Activated CD4-positive, alpha-beta T cell treated with anti-CD3 and anti-CD28 coated beads for 24 hours (primary cell): ENCODE measurements around the gene MYO5A.
"Not testable (repeated sequence)": the region's sequence is repeated elsewhere in the genome, so short reads cannot be mapped to it uniquely, and the experiment has no call there.

ENCODE experiments used
- DNase-seq, 2 donors: peaks; one replicate each; pipeline ENCODE4 v3.0.0-alpha.2; 2020; ENCODE audit warnings: low read depth in 2 of 2

MYO5A gene

DNA sequence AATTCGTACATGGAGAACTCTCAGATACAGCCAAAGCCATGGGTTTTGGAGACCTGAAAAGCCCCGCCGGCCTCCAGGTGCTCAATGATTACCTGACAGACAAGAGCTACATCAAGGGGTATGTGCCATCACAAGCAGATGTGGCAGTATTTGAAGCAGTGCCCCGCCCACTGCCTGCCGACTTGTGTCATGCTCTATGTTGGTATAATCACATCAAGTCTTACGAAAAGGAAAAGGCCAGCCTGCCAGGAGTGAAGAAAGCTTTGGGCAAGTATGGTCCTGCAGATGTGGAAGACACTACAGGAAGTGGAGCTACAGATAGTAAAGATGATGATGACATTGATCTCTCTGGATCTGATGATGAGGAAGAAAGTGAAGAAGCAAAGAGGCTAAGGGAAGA, 23.5 kb downstream of the MYO5A start:
- no peak for DNase-seq

DNA sequence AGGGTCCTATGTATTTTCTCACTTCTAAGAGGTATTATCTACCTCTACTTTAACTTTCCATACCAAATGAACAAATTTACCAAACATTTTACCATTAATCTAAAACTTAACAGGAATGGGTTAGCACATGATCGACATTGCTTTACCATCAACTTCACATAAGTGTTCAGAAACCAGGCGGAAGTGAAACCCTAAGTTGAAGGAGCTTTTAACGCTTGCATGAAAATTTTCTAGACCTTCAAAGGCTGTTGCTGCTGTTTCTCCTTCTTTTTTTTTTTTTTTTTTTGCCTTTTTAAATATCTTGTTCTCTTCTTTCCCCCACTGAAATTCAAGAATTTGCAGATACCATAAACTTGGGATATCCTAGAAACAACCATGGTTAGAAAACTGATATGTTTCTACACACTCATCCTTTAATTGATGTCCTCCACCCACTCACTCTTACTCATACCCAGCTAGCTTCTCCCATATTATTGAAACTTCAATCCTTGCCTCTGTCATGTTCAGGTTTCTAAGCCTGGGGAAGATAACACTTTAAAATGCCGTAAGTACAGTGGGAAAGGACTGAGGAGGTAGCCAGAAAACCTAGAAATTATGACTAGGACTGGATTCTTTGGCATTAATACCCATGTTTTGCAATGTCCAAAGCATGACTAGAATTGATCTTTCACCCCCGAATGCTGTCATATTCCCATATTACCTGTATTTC, 24.7 kb downstream of the MYO5A start:
- DNase-seq, result no peak

- no peak for DNase-seq
These were observed 26.1 kb downstream of the MYO5A start for GRCh38 chr15:52502608-52503007.

GRCh38 chr15:52499506-52499905, 29.2 kb downstream of the MYO5A start:
- no peak for DNase-seq

DNA sequence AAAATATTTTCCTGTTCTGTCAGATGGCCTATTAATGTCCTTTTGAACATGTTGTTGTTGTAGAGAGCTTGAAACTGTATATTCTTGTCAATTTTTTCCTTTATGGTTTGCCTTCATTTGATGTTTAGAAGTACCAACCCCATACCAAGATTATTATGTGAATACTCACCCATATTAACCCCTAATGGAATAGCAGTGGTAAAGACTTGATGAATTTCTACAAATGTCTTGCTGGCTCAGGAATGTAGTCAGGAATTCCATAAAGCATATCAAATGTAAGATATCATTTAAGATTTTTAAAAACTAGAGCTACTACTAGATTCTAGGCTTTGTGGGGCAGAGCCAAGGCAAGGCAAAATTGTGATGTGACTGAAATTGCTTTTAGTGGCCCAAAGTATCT, 30.0 kb downstream of the MYO5A start:
- DNase-seq, result no peak

- DNase-seq, result peak; percentile 14 to 28
These were observed 31.8 kb downstream of the MYO5A start for GRCh38 chr15:52496776-52497470.

GRCh38 chr15:52496175-52496574, 32.5 kb downstream of the MYO5A start:
- DNase-seq, result no peak

- DNase-seq, result no peak
These were observed 33.6 kb downstream of the MYO5A start for GRCh38 chr15:52495125-52495524.

- no peak for DNase-seq
These were observed 34.7 kb downstream of the MYO5A start for GRCh38 chr15:52493968-52494367.

GRCh38 chr15:52492132-52492531, 36.5 kb downstream of the MYO5A start:
- DNase-seq, result no peak

DNA sequence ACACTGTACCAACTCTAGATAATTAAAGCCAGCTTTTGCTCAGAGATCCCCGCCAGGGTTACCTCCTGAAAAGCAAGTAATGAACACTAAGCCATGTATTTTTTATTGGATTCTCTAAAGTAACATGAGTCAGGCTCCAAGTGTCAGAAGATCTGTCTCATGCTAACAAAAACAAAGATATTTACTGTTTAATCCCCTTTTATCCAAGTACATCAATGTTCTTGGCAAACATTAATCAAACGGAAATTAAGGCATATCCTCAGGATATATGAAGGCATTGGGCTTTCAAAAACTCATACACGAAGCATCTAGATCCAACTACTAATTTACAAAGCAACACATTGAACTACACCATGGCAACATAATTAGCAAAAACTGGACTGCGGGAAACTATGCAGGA, 37.2 kb downstream of the MYO5A start:
- no peak for DNase-seq

DNA sequence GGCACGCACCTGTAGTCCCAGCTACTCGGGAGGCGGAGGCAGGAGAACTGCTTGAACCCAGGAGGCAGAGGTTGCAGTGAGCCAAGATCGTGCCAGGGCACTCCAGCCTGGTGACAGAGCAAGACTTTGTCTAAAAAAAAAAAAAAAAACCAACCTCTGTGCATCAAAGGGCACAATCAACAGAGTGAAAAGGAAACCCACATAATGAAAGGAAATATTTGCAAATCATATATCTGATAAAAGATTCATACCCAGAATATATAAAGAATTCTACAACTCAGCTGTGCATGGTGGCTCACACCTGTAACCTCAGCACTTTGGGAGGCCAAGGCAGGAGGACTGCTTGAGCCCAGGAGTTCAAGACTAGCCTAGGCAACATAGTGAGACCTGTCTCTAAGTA, 39.2 kb downstream of the MYO5A start:
- not testable (repeated sequence) for DNase-seq

DNA sequence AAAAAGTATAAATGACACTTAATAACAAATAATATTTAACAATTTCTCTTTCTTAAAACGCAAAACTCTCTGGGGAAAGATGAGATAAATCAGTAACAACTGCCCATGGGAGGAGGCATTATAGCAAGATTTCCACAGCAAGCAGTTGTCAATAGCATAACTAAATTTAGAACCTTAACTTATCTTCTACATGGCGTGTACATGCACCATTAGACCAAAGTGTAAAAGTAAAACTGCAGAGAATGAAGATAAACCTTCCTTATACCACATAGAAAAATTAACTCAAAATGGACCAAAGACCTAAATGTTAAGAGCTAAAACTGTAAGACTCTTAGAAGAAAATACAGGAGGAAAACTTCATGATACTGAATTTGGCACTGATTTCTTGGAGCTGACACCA, 39.9 kb downstream of the MYO5A start:
- DNase-seq, result no peak

DNA sequence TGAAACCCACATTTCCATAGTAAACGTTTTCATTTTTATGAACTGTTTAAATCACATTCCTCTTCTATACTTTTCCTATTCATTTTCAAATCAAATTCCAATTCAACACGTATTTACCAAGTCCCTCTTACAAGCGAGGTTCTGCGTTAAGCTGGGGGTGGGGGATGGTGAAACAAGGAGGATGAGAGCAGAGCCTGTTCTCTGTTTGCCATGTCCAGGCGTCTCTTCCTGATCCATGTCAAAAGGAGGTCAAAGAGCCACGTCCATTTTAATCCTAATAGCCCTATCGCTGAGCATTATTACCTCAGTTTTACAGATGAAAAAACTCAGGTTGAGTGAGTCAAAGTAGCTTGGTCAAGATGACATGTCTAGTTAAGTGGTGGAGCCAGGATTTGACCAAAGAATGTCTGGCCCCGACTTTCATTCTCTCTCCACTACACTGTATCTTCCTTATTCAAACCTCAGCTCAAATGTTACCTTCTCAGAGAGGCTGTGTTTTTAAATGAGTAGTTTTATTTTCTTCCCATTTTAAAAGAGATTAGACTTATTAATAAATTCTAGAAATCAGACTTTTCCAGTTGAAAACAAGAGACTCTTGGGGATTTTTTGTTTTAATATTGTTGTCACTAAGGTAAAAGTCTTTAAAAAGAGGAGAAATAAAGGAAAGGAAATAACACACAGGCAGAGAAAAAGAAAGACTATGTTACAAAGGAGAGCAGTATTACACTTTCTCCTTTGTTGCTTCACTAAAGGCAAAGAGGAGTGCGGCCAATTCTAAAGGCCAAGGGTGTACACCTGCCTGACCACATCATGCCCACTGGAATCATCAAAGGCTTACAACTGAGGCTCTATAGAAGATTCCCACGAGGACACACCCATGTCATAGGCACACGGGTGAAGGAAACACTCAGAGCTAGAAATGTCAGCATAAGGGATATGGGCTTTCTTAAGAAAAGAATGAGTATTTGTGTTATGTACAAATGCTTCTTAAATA, 42.4 kb downstream of the MYO5A start:
- no peak for DNase-seq

DNA sequence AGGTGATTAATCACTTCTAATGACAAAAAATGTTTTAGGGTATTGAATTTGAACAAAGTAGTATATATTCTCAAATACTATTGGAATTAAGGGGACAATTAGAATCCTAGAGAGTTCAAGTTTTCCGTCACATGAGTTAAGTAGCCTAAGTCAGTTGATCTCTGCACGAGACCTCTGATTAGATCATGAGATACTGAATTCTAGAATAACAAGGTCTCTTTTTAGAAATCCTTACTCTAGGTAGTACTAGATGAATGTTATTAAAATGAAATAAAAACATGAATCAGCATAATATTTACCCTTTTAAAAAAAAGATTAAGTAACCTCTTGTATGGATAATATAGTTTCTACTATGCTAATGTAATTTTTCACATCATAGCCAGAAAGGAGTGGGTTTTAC, 43.4 kb downstream of the MYO5A start:
- no peak for DNase-seq

DNA sequence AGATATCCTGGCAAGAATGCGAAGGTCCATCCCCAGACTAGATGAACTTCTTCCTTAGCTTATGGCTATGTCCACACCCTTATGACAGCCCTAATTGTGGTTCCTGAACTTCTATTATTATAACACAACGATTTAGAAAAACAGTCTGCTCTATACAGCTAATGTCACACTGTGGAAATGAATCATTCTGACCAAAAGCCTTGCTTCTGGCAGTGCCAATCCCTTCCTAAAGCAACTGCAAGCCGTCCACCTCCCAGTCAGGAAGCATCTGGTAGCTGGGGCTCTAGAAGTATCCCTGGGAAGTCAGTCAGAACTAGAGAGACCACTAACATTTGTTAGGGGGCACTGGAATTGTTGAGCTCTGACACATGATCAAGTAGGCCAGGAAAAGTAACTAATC, 45.0 kb downstream of the MYO5A start:
- no peak for DNase-seq

GRCh38 chr15:52481915-52482314, 46.8 kb downstream of the MYO5A start:
- no peak for DNase-seq

GRCh38 chr15:52480990-52481389, 47.7 kb downstream of the MYO5A start:
- DNase-seq, result no peak

DNA sequence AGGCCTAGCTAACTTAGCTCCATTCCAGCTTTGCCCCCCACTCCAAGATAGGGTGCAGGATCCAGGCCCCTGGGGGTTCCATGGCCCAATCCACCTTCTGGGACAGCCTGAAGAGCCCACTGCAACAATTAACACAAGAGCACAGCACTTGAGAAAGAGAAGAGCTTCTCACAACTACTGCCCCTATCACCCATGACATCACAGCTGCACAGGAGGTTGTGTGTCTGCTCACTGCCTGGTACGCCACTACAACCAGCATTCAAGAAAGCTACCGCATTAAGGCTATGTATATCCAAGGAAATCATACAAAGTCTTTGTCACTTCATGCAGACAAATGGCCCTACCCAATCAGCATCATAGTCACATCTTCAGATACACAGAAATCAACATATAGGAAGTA, 62.0 kb downstream of the MYO5A start:
- DNase-seq, result no peak

- peak; percentile 23 to 31 for DNase-seq
These were observed 62.5 kb downstream of the MYO5A start for GRCh38 chr15:52466134-52466701.

GRCh38 chr15:52464478-52464877, 64.2 kb downstream of the MYO5A start:
- no peak for DNase-seq

DNA sequence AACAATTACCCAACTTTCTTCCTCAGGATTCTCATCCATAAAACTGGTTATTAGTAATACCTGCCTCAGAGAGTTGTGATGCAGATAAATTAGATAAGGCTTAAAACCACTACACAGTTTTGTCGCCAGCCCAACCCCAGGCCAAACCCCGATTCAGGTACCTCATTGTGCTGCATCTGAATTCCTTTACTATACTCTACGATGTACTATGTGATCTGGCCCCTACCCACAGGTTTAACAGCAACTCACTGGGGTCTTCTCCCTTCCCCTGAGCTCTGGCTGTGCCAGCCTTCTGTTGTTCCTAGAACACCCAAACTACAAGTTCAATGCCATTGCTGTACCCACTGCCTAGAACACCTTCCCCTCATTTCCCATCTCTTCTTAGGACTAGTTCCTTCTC, 64.6 kb downstream of the MYO5A start:
- no peak for DNase-seq
